ENCODE results near the gene TRPM5. TPM values are rescaled to one million over a fixed set of nuclear protein-coding genes. Genes with fewer than 3 reads are reported as not detected.

Gene TRPM5
- total RNA-seq, 1 donor from 2014 or later: not detected

DNA sequence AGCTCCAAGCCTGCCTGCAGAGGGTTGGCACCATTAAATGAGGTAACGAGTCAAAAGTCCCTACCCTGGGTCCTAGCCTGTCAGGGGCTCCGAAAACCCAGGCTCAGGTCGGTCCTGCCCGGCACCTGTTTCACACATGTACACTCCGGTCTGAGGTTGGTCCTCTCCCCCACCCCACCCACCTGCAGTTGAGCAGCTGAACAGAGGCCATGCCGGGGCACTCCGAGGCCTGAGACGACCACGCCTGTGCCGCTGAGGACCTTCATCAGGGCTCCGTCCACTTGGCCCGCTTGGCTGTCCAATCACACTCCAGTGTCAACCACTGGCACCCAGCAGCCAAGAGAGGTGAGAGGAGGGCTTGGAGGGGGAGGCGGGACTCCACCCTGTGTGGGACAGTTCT, 42.2 kb downstream of the TRPM5 start:
- TF ChIP-seq, protein P1, sequence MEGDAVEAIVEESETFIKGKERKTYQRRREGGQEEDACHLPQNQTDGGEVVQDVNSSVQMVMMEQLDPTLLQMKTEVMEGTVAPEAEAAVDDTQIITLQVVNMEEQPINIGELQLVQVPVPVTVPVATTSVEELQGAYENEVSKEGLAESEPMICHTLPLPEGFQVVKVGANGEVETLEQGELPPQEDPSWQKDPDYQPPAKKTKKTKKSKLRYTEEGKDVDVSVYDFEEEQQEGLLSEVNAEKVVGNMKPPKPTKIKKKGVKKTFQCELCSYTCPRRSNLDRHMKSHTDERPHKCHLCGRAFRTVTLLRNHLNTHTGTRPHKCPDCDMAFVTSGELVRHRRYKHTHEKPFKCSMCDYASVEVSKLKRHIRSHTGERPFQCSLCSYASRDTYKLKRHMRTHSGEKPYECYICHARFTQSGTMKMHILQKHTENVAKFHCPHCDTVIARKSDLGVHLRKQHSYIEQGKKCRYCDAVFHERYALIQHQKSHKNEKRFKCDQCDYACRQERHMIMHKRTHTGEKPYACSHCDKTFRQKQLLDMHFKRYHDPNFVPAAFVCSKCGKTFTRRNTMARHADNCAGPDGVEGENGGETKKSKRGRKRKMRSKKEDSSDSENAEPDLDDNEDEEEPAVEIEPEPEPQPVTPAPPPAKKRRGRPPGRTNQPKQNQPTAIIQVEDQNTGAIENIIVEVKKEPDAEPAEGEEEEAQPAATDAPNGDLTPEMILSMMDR (IDR thresholded peaks at IDR 0.05): no peak
- H3K36me3 Mint-ChIP-seq (ENCODE audit: unreplicated experiment): no peaks in the 10 kb centered on the region
- H3K9me3 Mint-ChIP-seq (ENCODE audit: unreplicated experiment): no peaks in the 10 kb centered on the region
- no peak overlapping the region for H3K27ac Mint-ChIP-seq (ENCODE audit: unreplicated experiment)
- peaks cover 26% of the 10 kb centered on the region for H3K4me1 Mint-ChIP-seq (ENCODE audit: unreplicated experiment)
- H3K4me3 Mint-ChIP-seq (ENCODE audit: unreplicated experiment): peak overlapping the region; percentile 87
- no peaks in the 10 kb centered on the region for H3K27me3 Mint-ChIP-seq (ENCODE audit: unreplicated experiment)
- DNase-seq (ENCODE audit: extremely low spot score, unreplicated experiment): no peak

DNA sequence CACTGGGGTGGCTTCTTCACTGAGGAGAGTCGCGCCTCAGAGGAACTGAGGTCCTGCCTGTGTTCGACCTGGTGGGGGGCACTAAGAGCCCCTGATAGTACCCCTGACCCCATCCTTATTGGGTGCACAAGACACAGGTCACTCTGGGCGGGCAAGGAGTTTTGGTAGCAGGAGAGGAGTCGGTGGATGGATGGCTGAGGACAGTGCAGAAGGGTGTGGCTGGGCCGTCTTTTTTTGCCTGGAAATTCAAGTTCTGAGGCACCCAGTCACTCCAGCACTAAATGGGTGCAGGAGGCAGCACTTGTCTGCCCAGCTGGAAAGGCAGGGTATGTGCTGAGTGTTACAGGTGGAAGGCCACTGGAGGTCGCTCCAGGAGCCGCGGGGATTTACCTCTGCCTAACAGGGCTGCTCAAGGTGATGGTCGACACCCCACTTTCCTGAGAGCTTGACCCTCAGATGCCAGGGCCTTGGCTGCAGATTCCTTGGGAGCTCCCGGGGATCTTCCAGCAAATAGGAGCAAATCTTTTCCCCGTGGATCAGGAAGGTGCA, 42.8 kb downstream of the TRPM5 start:
- Mint-ChIP-seq H3K36me3 (ENCODE audit: unreplicated experiment) (peaks cover 2% of the 10 kb centered on the region), H3K4me1 (ENCODE audit: unreplicated experiment) (peaks cover 26% of the 10 kb centered on the region), H3K27ac (ENCODE audit: unreplicated experiment) (peak overlapping the region; percentile 86), H3K27me3 (ENCODE audit: unreplicated experiment) (no peaks in the 10 kb centered on the region), H3K9me3 (ENCODE audit: unreplicated experiment) (no peaks in the 10 kb centered on the region), H3K4me3 (ENCODE audit: unreplicated experiment) (peak overlapping the region; percentile 87)
- no peak for DNase-seq (ENCODE audit: extremely low spot score, unreplicated experiment)
- TF ChIP-seq, protein P1 (IDR thresholded peaks at IDR 0.05): no peak

DNA sequence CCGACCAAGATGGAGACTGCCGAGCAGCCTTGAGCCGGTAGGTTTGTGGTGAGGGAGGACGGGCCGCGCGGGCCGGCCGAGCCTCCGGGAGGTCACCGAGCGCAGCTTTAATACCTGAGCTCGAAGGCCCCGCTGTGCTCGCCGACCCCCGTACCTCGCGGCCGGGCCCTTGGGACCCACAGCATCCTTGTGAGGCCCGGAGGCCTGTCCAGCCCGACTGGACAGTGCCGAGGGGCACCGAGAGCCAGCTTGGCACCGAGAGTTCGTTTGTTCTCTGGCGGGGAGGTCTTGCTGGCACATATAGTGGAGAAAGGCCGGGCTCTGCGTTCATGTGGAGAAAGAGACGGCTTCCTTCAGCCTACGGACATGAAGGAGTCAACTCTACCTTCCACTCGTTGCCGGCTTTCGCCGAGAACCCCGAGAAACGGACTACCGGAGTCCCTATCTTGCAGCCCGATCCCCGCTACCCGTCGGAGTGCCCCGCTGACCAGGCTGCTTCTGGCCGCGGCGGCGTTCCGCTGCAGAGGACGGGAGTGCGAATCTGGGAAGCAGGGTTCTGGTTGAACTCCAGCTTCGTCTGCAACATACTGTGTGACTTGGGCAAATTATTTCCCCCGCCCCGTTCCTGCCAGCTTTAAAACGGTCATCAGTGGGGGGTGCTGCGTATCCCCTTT, 43.4 kb downstream of the TRPM5 start:
- H3K27me3 Mint-ChIP-seq (ENCODE audit: unreplicated experiment): no peaks in the 10 kb centered on the region
- peak overlapping the region; percentile 87 for H3K4me3 Mint-ChIP-seq (ENCODE audit: unreplicated experiment)
- TF ChIP-seq, protein P1 (IDR thresholded peaks at IDR 0.05): no peak
- peaks cover 26% of the 10 kb centered on the region for H3K4me1 Mint-ChIP-seq (ENCODE audit: unreplicated experiment)
- H3K9me3 Mint-ChIP-seq (ENCODE audit: unreplicated experiment): no peaks in the 10 kb centered on the region
- H3K36me3 Mint-ChIP-seq (ENCODE audit: unreplicated experiment): peaks cover 2% of the 10 kb centered on the region
- no peak for DNase-seq (ENCODE audit: extremely low spot score, unreplicated experiment)
- peak overlapping the region; percentile 86 for H3K27ac Mint-ChIP-seq (ENCODE audit: unreplicated experiment)

- H3K36me3 Mint-ChIP-seq (ENCODE audit: unreplicated experiment): peaks cover 2% of the 10 kb centered on the region
- H3K4me1 Mint-ChIP-seq (ENCODE audit: unreplicated experiment): peaks cover 26% of the 10 kb centered on the region
- no peaks in the 10 kb centered on the region for H3K27me3 Mint-ChIP-seq (ENCODE audit: unreplicated experiment)
- H3K9me3 Mint-ChIP-seq (ENCODE audit: unreplicated experiment): no peaks in the 10 kb centered on the region
- peak; percentile 100 for DNase-seq (ENCODE audit: extremely low spot score, unreplicated experiment)
- peak within 1 kb of the TSS; percentile 87 for H3K4me3 Mint-ChIP-seq (ENCODE audit: unreplicated experiment)
- TF ChIP-seq, protein P1 (IDR thresholded peaks at IDR 0.05): peak; percentile 98
- peak within 1 kb of the TSS; percentile 86 for H3K27ac Mint-ChIP-seq (ENCODE audit: unreplicated experiment)
These were observed 44.1 kb downstream of the TRPM5 start, which contains the start of gene TSSC4 for GRCh38 chr11:2400069-2400761. TSS of gene TSSC4 (plus strand) at chr11:2400750. CDS start at chr11:2402634, 1,884 bp downstream.

GRCh38 chr11:2399488-2400068, 44.7 kb downstream of the TRPM5 start:
- DNase-seq (ENCODE audit: extremely low spot score, unreplicated experiment): no peak
- Mint-ChIP-seq H3K4me1 (ENCODE audit: unreplicated experiment) (peaks cover 26% of the 10 kb centered on the region), H3K27ac (ENCODE audit: unreplicated experiment) (peak overlapping the region; percentile 86), H3K36me3 (ENCODE audit: unreplicated experiment) (peaks cover 2% of the 10 kb centered on the region), H3K4me3 (ENCODE audit: unreplicated experiment) (peak overlapping the region; percentile 87), H3K27me3 (ENCODE audit: unreplicated experiment) (no peaks in the 10 kb centered on the region), H3K9me3 (ENCODE audit: unreplicated experiment) (no peaks in the 10 kb centered on the region)
- TF ChIP-seq, protein P1 (IDR thresholded peaks at IDR 0.05): no peak
